HEK293 (cell line): ENCODE data around the gene UCHL1.

Source experiments
- CTCF ChIA-PET: fragments of 350-600 bp; formaldehyde crosslinking; extraction: SDS; loops from one replicate; lab custom pipeline; 2021; ENCODE audit warnings: antibody characterized with exemption; lab: Yijun Ruan, JAX
- POLR2A ChIA-PET: fragments of 300-600 bp; formaldehyde crosslinking; extraction: SDS; loops from one replicate; lab custom pipeline; 2020; ENCODE audit warnings: antibody characterized with exemption, inconsistent platforms; lab: Yijun Ruan, JAX
- H3K27ac ChIP-seq: fragments of 200-500 bp; sonication (Bioruptor generic); 2 replicates; pipeline ENCODE4 v1.5.1; 2014; ENCODE audit warnings: low read depth, low read length, control low read depth, inconsistent platforms; ENCODE audit errors: extremely low read depth
- H3K36me3 ChIP-seq, 2 experiments: fragments of 200-500 bp in 1 of 2; sonication (Bioruptor generic) in 1 of 2; 1 replicate in 1 of 2; 2 replicates in 1 of 2; pipeline ENCODE4 v1.5.1; 2014 to 2017; ENCODE audit warnings: inconsistent platforms in 2 of 2, low read length in 2 of 2; ENCODE audit not compliant: control insufficient read depth in 2 of 2, insufficient read depth in 1 of 2
- H3K4me1 ChIP-seq: fragments of 200-500 bp; sonication (Bioruptor generic); 2 replicates; pipeline ENCODE4 v1.5.1; 2014; ENCODE audit warnings: mild to moderate bottlenecking, low read length, inconsistent platforms; ENCODE audit not compliant: control insufficient read depth, insufficient read depth
- H3K4me3 ChIP-seq: 2 replicates; pipeline ENCODE4 v1.5.1; 2011; ENCODE audit warnings: low read depth, mild to moderate bottlenecking, control low read depth, low read length, moderate library complexity
- H3K9me3 ChIP-seq: fragments of 200-500 bp; sonication (Bioruptor generic); 2 replicates; pipeline ENCODE4 v1.5.1; 2014; ENCODE audit warnings: low read depth, low read length, inconsistent platforms; ENCODE audit not compliant: control insufficient read depth, insufficient read depth
- BCL11A ChIP-seq: fragments of 450-650 bp; formaldehyde crosslinking; IDR thresholded peaks from 2 replicates; pipeline ENCODE4 v1.5.1; 2016; ENCODE audit warnings: low read depth, missing biosample characterization, missing genetic modification characterization
- GLIS2 ChIP-seq: fragments of 450-650 bp; formaldehyde crosslinking; IDR thresholded peaks from 2 replicates; pipeline ENCODE4 v1.5.1; 2016; ENCODE audit warnings: missing biosample characterization, missing genetic modification characterization
- HOXC10 ChIP-seq: sonication (generic); formaldehyde crosslinking; IDR thresholded peaks from 2 replicates; pipeline ENCODE4 v1.8.1; 2023; ENCODE audit warnings: mild to moderate bottlenecking, missing genetic modification reagents
- OVOL3 ChIP-seq: fragments of 450-650 bp; formaldehyde crosslinking; IDR thresholded peaks from 2 replicates; pipeline ENCODE4 v1.5.1; 2016; ENCODE audit warnings: missing biosample characterization, missing genetic modification characterization
- REPIN1 ChIP-seq: fragments of 450-650 bp; formaldehyde crosslinking; IDR thresholded peaks from 2 replicates; pipeline ENCODE4 v1.5.1; 2017; ENCODE audit warnings: missing biosample characterization, missing genetic modification characterization, low read depth
- WT1 ChIP-seq: fragments of 450-650 bp; formaldehyde crosslinking; IDR thresholded peaks from 2 replicates; pipeline ENCODE4 v1.5.1; 2016; ENCODE audit warnings: missing biosample characterization, missing genetic modification characterization
- ZBTB1 ChIP-seq: fragments of 450-650 bp; formaldehyde crosslinking; IDR thresholded peaks from 2 replicates; pipeline ENCODE4 v1.5.1; 2016; ENCODE audit warnings: missing biosample characterization, missing genetic modification characterization
- ZBTB20 ChIP-seq: fragments of 450-650 bp; formaldehyde crosslinking; IDR thresholded peaks from 2 replicates; pipeline ENCODE4 v1.5.1; 2016; ENCODE audit warnings: missing biosample characterization, missing genetic modification characterization
- ZFP41 ChIP-seq: fragments of 450-650 bp; formaldehyde crosslinking; IDR thresholded peaks from 2 replicates; pipeline ENCODE4 v1.5.1; 2016; ENCODE audit warnings: missing biosample characterization, missing genetic modification characterization, borderline replicate concordance
- ZNF112 ChIP-seq: fragments of 450-650 bp; formaldehyde crosslinking; IDR thresholded peaks from 2 replicates; pipeline ENCODE4 v1.5.0; 2017; ENCODE audit warnings: missing biosample characterization, missing genetic modification characterization
- ZNF16 ChIP-seq: fragments of 450-650 bp; formaldehyde crosslinking; IDR thresholded peaks from 2 replicates; pipeline ENCODE4 v1.5.1; 2016; ENCODE audit warnings: low read depth, missing biosample characterization, missing genetic modification characterization
- ZNF211 ChIP-seq: fragments of 450-650 bp; formaldehyde crosslinking; IDR thresholded peaks from 2 replicates; pipeline ENCODE4 v1.5.1; 2016; ENCODE audit warnings: low read depth, missing biosample characterization, missing genetic modification characterization
- ZNF274 ChIP-seq, 2 experiments: fragments of 200-500 bp in 1 of 2; fragments of 450-650 bp in 1 of 2; sonication (Bioruptor generic) in 1 of 2; formaldehyde crosslinking in 1 of 2; IDR thresholded peaks; 2 replicates each; pipeline versions ENCODE4 v1.5.1 to v1.6.1; 2014 to 2016; ENCODE audit warnings: borderline replicate concordance in 1 of 2, inconsistent platforms in 1 of 2, low read length in 1 of 2, missing biosample characterization in 1 of 2, missing genetic modification characterization in 1 of 2
- ZNF324 ChIP-seq: fragments of 450-650 bp; formaldehyde crosslinking; IDR thresholded peaks from 2 replicates; pipeline ENCODE4 v1.5.1; 2016; ENCODE audit warnings: missing biosample characterization, missing genetic modification characterization
- ZNF37A ChIP-seq: fragments of 450-650 bp; IDR thresholded peaks from 2 replicates; pipeline ENCODE4 v1.5.1; 2018; ENCODE audit warnings: missing biosample characterization, missing genetic modification characterization
- ZNF391 ChIP-seq: fragments of 450-650 bp; formaldehyde crosslinking; IDR thresholded peaks from 2 replicates; pipeline ENCODE4 v1.5.1; 2016; ENCODE audit warnings: low read depth, missing biosample characterization, missing genetic modification characterization, borderline replicate concordance
- ZNF501 ChIP-seq: fragments of 450-650 bp; formaldehyde crosslinking; IDR thresholded peaks from 2 replicates; pipeline ENCODE4 v1.5.1; 2016; ENCODE audit warnings: missing biosample characterization, missing genetic modification characterization
- ZNF510 ChIP-seq: fragments of 450-650 bp; formaldehyde crosslinking; IDR thresholded peaks from 2 replicates; pipeline ENCODE4 v1.5.1; 2018; ENCODE audit warnings: mild to moderate bottlenecking, missing genetic modification characterization, missing biosample characterization; ENCODE audit not compliant: insufficient replicate concordance
- ZNF561 ChIP-seq: fragments of 450-650 bp; IDR thresholded peaks from 2 replicates; pipeline ENCODE4 v1.5.1; 2018; ENCODE audit warnings: missing biosample characterization, missing genetic modification characterization, borderline replicate concordance
- ZNF585B ChIP-seq: fragments of 450-650 bp; formaldehyde crosslinking; IDR thresholded peaks from 2 replicates; pipeline ENCODE4 v1.5.1; 2016; ENCODE audit warnings: missing biosample characterization, missing genetic modification characterization
- ZNF610 ChIP-seq: fragments of 450-650 bp; formaldehyde crosslinking; IDR thresholded peaks from 2 replicates; pipeline ENCODE4 v1.5.1; 2016; ENCODE audit warnings: missing biosample characterization, missing genetic modification characterization, borderline replicate concordance
- ZNF623 ChIP-seq: fragments of 450-650 bp; formaldehyde crosslinking; IDR thresholded peaks from 2 replicates; pipeline ENCODE4 v1.5.1; 2016; ENCODE audit warnings: missing biosample characterization, missing genetic modification characterization
- ZNF654 ChIP-seq: fragments of 450-650 bp; formaldehyde crosslinking; IDR thresholded peaks from 2 replicates; pipeline ENCODE4 v1.5.1; 2016; ENCODE audit warnings: low read depth, missing biosample characterization, missing genetic modification characterization
- ZNF785 ChIP-seq: fragments of 450-650 bp; formaldehyde crosslinking; IDR thresholded peaks from 2 replicates; pipeline ENCODE4 v1.5.1; 2016; ENCODE audit warnings: missing biosample characterization, missing genetic modification characterization
- ZNF837 ChIP-seq: fragments of 450-650 bp; formaldehyde crosslinking; IDR thresholded peaks from 2 replicates; pipeline ENCODE4 v1.5.1; 2016; ENCODE audit warnings: missing biosample characterization, missing genetic modification characterization
- TF ChIP-seq, protein P1 (sequence below): fragments of 450-650 bp; formaldehyde crosslinking; IDR thresholded peaks from 2 replicates; pipeline ENCODE4 v1.5.1; 2016; ENCODE audit warnings: missing biosample characterization, missing genetic modification characterization
- TF ChIP-seq, protein P2 (sequence below): fragments of 450-650 bp; formaldehyde crosslinking; IDR thresholded peaks from 2 replicates; pipeline ENCODE4 v1.5.1; 2016; ENCODE audit warnings: missing biosample characterization, missing genetic modification characterization
- TF ChIP-seq, protein P3 (sequence below): fragments of 450-650 bp; formaldehyde crosslinking; IDR thresholded peaks from 2 replicates; pipeline ENCODE4 v1.5.1; 2016; ENCODE audit warnings: missing biosample characterization, missing genetic modification characterization, borderline replicate concordance

The UCHL1 gene

DNA sequence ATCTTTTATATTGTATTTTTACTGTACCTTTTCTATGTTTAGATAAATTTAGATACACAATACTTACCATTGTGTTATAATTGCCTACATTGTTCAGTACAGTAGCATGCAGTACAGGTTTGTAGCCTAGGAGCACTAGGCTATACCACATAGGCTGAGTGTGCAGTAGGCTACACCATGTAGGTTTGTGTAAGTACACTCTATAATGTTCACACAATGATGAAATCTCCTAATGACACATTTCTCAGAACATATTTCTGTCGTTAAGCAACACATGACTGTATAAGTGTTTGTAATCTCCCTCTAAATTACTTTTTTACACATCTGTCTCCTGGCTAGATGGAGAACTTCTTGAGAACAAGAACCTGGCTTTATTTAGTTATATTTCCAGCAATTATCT is 40.3 kb downstream of the UCHL1 start (continued):
- TF ChIP-seq ZBTB20 (tag by site-specific recombination) (no peak), ZNF654 (tag by site-specific recombination) (no peak), ZNF16 (tag by site-specific recombination) (no peak), ZNF37A (tag by site-specific recombination) (no peak)
- TF ChIP-seq, protein P1, sequence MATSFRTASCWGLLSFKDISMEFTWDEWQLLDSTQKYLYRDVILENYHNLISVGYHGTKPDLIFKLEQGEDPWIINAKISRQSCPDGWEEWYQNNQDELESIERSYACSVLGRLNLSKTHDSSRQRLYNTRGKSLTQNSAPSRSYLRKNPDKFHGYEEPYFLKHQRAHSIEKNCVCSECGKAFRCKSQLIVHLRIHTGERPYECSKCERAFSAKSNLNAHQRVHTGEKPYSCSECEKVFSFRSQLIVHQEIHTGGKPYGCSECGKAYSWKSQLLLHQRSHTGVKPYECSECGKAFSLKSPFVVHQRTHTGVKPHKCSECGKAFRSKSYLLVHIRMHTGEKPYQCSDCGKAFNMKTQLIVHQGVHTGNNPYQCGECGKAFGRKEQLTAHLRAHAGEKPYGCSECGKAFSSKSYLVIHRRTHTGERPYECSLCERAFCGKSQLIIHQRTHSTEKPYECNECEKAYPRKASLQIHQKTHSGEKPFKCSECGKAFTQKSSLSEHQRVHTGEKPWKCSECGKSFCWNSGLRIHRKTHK (tag by site-specific recombination) = no peak
- TF ChIP-seq, all 188 proteins: peak for 0

DNA sequence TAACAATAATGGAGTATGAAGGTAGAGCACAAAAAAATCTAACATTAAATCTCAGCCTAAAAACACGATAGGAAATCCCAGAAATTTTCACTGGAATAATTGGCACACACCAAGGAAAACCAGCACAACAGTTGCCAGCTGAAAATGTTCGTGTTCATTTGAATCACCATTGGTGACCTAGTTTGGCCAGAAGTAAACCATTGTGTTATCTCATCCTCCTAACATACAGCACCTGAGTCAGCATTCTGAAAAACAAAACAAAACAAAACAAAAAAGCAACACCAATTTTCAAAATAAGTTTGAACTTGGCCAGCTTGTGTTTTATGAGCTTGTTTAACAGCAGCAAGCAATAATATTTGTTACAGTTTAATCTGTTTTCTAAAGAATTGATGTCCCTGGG is 41.1 kb downstream of the UCHL1 start:
- CTCF ChIA-PET = interaction anchor here (1.2 kb wide), 1 partner anchor 18 kb away, joined by 3 read pairs; no protein-coding TSS in a partner anchor
- H3K4me3 ChIP-seq = no peak overlapping the region
- H3K4me1 ChIP-seq = no peaks in the 10 kb centered on the region
- no peaks in the 10 kb centered on the region for H3K9me3 ChIP-seq
- POLR2A ChIA-PET = interaction anchor here (1.4 kb wide), 1 partner anchor 13 kb away, joined by 3 read pairs; no protein-coding TSS in a partner anchor
- no peak overlapping the region for H3K27ac ChIP-seq
- TF ChIP-seq ZNF324 (tag by site-specific recombination) (no peak), ZNF561 (no peak), ZNF585B (tag by site-specific recombination) (no peak), ZNF112 (tag by site-specific recombination) (no peak), HOXC10 (CRISPR knock-in tag) (no peak), ZNF623 (tag by site-specific recombination) (no peak), ZBTB1 (no peak), ZNF501 (tag by site-specific recombination) (no peak), ZNF391 (tag by site-specific recombination) (no peak), ZNF610 (no peak), ZNF274 (IDR thresholded peaks at IDR 0.05; ENCODE audit: low read length) (no peak), ZNF274 (tag by site-specific recombination; IDR thresholded peaks at IDR 0.05; ENCODE audit: borderline replicate concordance) (no peak), REPIN1 (tag by site-specific recombination) (no peak), WT1 (no peak)
- TF ChIP-seq, protein P2, sequence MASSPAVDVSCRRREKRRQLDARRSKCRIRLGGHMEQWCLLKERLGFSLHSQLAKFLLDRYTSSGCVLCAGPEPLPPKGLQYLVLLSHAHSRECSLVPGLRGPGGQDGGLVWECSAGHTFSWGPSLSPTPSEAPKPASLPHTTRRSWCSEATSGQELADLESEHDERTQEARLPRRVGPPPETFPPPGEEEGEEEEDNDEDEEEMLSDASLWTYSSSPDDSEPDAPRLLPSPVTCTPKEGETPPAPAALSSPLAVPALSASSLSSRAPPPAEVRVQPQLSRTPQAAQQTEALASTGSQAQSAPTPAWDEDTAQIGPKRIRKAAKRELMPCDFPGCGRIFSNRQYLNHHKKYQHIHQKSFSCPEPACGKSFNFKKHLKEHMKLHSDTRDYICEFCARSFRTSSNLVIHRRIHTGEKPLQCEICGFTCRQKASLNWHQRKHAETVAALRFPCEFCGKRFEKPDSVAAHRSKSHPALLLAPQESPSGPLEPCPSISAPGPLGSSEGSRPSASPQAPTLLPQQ (tag by site-specific recombination) = no peak
- H3K36me3 ChIP-seq = no peaks in the 10 kb centered on the region

DNA sequence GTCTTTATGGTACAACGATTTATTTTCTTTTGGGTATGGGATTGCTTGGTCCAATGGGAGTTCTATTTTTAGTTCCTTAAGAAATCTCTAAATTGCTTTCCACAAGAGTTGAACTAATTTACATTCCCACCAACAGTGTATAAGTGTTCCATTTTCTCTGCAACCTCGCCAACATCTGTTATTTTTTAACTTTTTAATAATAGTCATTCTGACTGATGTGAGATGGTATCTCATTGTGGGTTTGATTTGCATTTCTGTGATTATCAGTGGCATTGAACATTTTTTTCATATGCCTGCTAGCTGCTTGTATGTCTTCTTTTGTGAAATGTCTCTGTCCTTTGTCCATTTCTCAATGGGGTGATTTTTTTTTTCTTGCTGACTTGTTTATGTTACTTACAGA is 42.8 kb downstream of the UCHL1 start:
- CTCF ChIA-PET = interaction anchor here (0.7 kb wide), 1 partner anchor 183 kb away, joined by 3 read pairs; no protein-coding TSS in a partner anchor
- no peak overlapping the region for H3K4me3 ChIP-seq
- H3K4me1 ChIP-seq = no peaks in the 10 kb centered on the region
- H3K36me3 ChIP-seq = no peaks in the 10 kb centered on the region
- H3K27ac ChIP-seq = no peak overlapping the region
- POLR2A ChIA-PET = no interaction called here
- no peaks in the 10 kb centered on the region for H3K9me3 ChIP-seq
- TF ChIP-seq ZNF211 (tag by site-specific recombination) (no peak), ZFP41 (tag by site-specific recombination) (no peak), ZNF324 (tag by site-specific recombination) (no peak), ZNF510 (tag by site-specific recombination) (no peak), OVOL3 (tag by site-specific recombination) (no peak), BCL11A (tag by site-specific recombination) (no peak), GLIS2 (tag by site-specific recombination) (no peak), ZNF785 (tag by site-specific recombination) (no peak), ZNF837 (tag by site-specific recombination) (no peak)
- TF ChIP-seq, protein P3, sequence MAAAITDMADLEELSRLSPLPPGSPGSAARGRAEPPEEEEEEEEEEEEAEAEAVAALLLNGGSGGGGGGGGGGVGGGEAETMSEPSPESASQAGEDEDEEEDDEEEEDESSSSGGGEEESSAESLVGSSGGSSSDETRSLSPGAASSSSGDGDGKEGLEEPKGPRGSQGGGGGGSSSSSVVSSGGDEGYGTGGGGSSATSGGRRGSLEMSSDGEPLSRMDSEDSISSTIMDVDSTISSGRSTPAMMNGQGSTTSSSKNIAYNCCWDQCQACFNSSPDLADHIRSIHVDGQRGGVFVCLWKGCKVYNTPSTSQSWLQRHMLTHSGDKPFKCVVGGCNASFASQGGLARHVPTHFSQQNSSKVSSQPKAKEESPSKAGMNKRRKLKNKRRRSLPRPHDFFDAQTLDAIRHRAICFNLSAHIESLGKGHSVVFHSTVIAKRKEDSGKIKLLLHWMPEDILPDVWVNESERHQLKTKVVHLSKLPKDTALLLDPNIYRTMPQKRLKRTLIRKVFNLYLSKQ (tag by site-specific recombination) = no peak
- TF ChIP-seq, protein P1 (tag by site-specific recombination) = no peak
